Measurements from ENCODE around the gene ROR2. TPM values are rescaled to one million over a fixed set of nuclear protein-coding genes. Genes with fewer than 3 reads are reported as not detected.

ROR2 gene
- total and polyA plus RNA-seq, 2 of the 8 experiments (the other 6 are each of a cell fraction or from before 2014, with no cell fraction given): 2.7 to 4.3 TPM

GRCh38 chr9:91580136-91580535 lies 369.9 kb downstream of the ROR2 start:
- no peak overlapping the region for H3K9ac ChIP-seq (replicated peaks in 1 of 4; ENCODE audit: extremely low read depth in 1 of 4, low read depth in 3 of 4, low read length in 3 of 4)
- no peak overlapping the region for H2BK12ac ChIP-seq (ENCODE audit: low read depth, low read length)
- no peak overlapping the region for H3K56ac ChIP-seq (replicated peaks; ENCODE audit: insufficient read length, low read depth, low read length)
- FAIRE-seq: no peak
- no peaks in the 10 kb centered on the region for H3K79me1 ChIP-seq (ENCODE audit: low read depth, low read length)
- no peak overlapping the region for H2BK5ac ChIP-seq (ENCODE audit: low read depth, low read length)
- no peak overlapping the region for H2BK15ac ChIP-seq (ENCODE audit: low read length)
- no peak overlapping the region for H2BK20ac ChIP-seq (ENCODE audit: low read length)
- H4K20me1 ChIP-seq (replicated peaks in 1 of 2; ENCODE audit: control insufficient read depth in 1 of 2, insufficient read depth in 2 of 2, low read length in 2 of 2): no peaks in the 10 kb centered on the region
- H3K4me1 ChIP-seq (replicated peaks in 1 of 4; ENCODE audit: control insufficient read depth in 3 of 4, insufficient read depth in 4 of 4, low read length in 3 of 4): no peaks in the 10 kb centered on the region; a peak in 2 of 7 replicates
- DNase-seq (ENCODE audit: low read depth in 1 of 2, low spot score in 2 of 2): no peak
- H2AFZ ChIP-seq (ENCODE audit: low read length): peak overlapping the region; percentile 66; the same call in 1 of the 2 replicates
- no peak overlapping the region for H4K8ac ChIP-seq (ENCODE audit: extremely low read depth, insufficient read depth, low read length)
- peaks cover 6% of the 10 kb centered on the region; the same call in 1 of the 2 replicates for H3K23me2 ChIP-seq (ENCODE audit: low read depth, low read length)
- no peak overlapping the region for H3K18ac ChIP-seq (ENCODE audit: extremely low read depth, low read length)
- H3K23ac ChIP-seq (ENCODE audit: insufficient read length): no peak overlapping the region
- H2BK120ac ChIP-seq (replicated peaks; ENCODE audit: low read depth, low read length): no peak overlapping the region
- no peak overlapping the region for H3K4me2 ChIP-seq (ENCODE audit: insufficient read depth in 1 of 2, low read depth in 2 of 2, low read length in 2 of 2)
- H3K9me3 ChIP-seq (ENCODE audit: insufficient read depth in 2 of 2, low read depth in 1 of 2, low read length in 1 of 2): no peaks in the 10 kb centered on the region
- no peak overlapping the region for H3K4me3 ChIP-seq (ENCODE audit: extremely low read depth in 1 of 4, insufficient read depth in 2 of 4, low read depth in 3 of 4, low read length in 4 of 4)
- ChIA-PET CTCF (ENCODE audit: partially characterized antibody) (interaction anchor here (0.8 to 2.2 kb wide), 5 partner anchors 10 to 665 kb away, joined by 3 to 13 read pairs (median 3); no protein-coding TSS in a partner anchor), POLR2A (ENCODE audit: partially characterized antibody) (interaction anchor here (1.0 kb wide), 1 partner anchor 28 kb away, joined by 3 read pairs; no protein-coding TSS in a partner anchor)
- no peaks in the 10 kb centered on the region for H3K36me3 ChIP-seq (ENCODE audit: control insufficient read depth in 2 of 4, insufficient read depth in 4 of 4, low read length in 3 of 4)
- H3K4ac ChIP-seq (replicated peaks; ENCODE audit: insufficient read length, low read depth, low read length): no peak overlapping the region
- H3K79me2 ChIP-seq (ENCODE audit: control insufficient read depth in 1 of 2, insufficient read depth in 2 of 2, low read length in 2 of 2): no peaks in the 10 kb centered on the region
- no peak overlapping the region for H3K27ac ChIP-seq (ENCODE audit: low read depth, low read length)
- no peak overlapping the region for H4K5ac ChIP-seq (ENCODE audit: insufficient read length, low read depth, low read length)
- H2AK5ac ChIP-seq (ENCODE audit: low read depth, low read length): no peak overlapping the region
- H4K91ac ChIP-seq (replicated peaks; ENCODE audit: insufficient read length, low read length): no peak overlapping the region
- 74% methylated on average over 2 of the region's 2 CpGs; no CpG with 5 or more reads in 1 of the 2 experiments for WGBS, 2 experiments (ENCODE audit: extremely low coverage in 1 of 2, insufficient coverage in 1 of 2, insufficient read length in 1 of 2, insufficient replicate concordance in 2 of 2, low coverage in 1 of 2, low lambda C conversion rate in 2 of 2, missing lambda C conversion rate in 1 of 2)
- H3K14ac ChIP-seq (ENCODE audit: insufficient read length): no peak overlapping the region
- H3K27me3 ChIP-seq (replicated peaks in 1 of 4; ENCODE audit: control insufficient read depth in 3 of 4, extremely low read depth in 1 of 4, insufficient read depth in 3 of 4, low read length in 3 of 4): no peaks in the 10 kb centered on the region
- no peak for TF ChIP-seq HDAC2 (IDR thresholded peaks at IDR 0.05; ENCODE audit: borderline replicate concordance in 1 of 2, low read depth in 2 of 2, low read length in 2 of 2)
- TF ChIP-seq CHD2 (IDR thresholded peaks at IDR 0.05; ENCODE audit: low read length): no peak
- no peak for TF ChIP-seq GTF2F1 (IDR thresholded peaks at IDR 0.05; ENCODE audit: borderline replicate concordance, low read depth, low read length)
- no peak for TF ChIP-seq CTBP2 (IDR thresholded peaks at IDR 0.05; ENCODE audit: borderline replicate concordance, insufficient read depth, insufficient read length, low read length)
- no peak for TF ChIP-seq ZNF274 (IDR thresholded peaks at IDR 0.05; ENCODE audit: borderline replicate concordance, extremely low read depth, low read length)
- no peak for TF ChIP-seq EP300 (IDR thresholded peaks at IDR 0.05; ENCODE audit: borderline replicate concordance in 1 of 2, low read depth in 2 of 2, low read length in 2 of 2)
- TF ChIP-seq TAF7 (optimal IDR thresholded peaks at IDR 0.05; ENCODE audit: borderline replicate concordance, low read depth, low read length): no peak
- TF ChIP-seq ATF2 (IDR thresholded peaks at IDR 0.05; ENCODE audit: low read length): no peak

All from H1 (cell line).